T-cell (primary cell): ENCODE measurements around the gene CNPY4. TPM values are rescaled to one million over a fixed set of nuclear protein-coding genes. Genes with fewer than 3 reads are reported as not detected.

Experiments used
- ATAC-seq, 4 experiments: fragments of 200-7000 bp in 3 of 4; fragments of 150-1000 bp in 1 of 4; cut with Tn5 transposase; replicated peaks in 1 of 4; 1 replicate in 3 of 4; 2 replicates in 1 of 4; pipeline ENCODE4 v1.10.0; 2021; ENCODE audit warnings: moderate library complexity in 3 of 4, mild to moderate bottlenecking in 2 of 4, moderate number of reproducible peaks in 1 of 4
- CTCF ChIA-PET, 2 donors: fragments of 300-600 bp; sonication (Branson Sonifier 250); formaldehyde crosslinking; loops; one replicate each; lab custom pipeline; 2022; ENCODE audit warnings: antibody characterized with exemption in 2 of 2; lab: Charles Lee
- POLR2A ChIA-PET, 2 donors: fragments of 300-600 bp; sonication (Branson Sonifier 250); formaldehyde crosslinking; loops; one replicate each; lab custom pipeline; 2022; ENCODE audit warnings: antibody characterized with exemption in 2 of 2; lab: Charles Lee
- DNase-seq, 35 experiments: peaks; one replicate each; pipeline versions ENCODE4 v3.0.0 to v3.0.0-alpha.2; 2013 to 2023
- H3K27ac ChIP-seq: one replicate; pipeline ENCODE4 v1.5.1; 2013; ENCODE audit warnings: low read length
- H3K27me3 ChIP-seq, 2 experiments: replicated peaks in 1 of 2; 1 replicate in 1 of 2; 2 replicates in 1 of 2; pipeline versions ENCODE4 v1.6.1 to v1.7.0; 2013; ENCODE audit warnings: low read length in 1 of 2, mixed read lengths in 1 of 2; ENCODE audit not compliant: control insufficient read depth in 2 of 2, insufficient read depth in 2 of 2; ENCODE audit errors: extremely low read depth in 1 of 2
- H3K36me3 ChIP-seq, 2 donors: 1 replicate in 1 of 2; 2 replicates in 1 of 2; pipeline versions ENCODE4 v1.6.1 to v1.7.0; 2013; ENCODE audit warnings: low read length in 1 of 2; ENCODE audit not compliant: control insufficient read depth in 2 of 2, insufficient read depth in 1 of 2; ENCODE audit errors: extremely low read depth in 1 of 2
- H3K4me1 ChIP-seq, 2 experiments: 1 replicate in 1 of 2; 2 replicates in 1 of 2; pipeline versions ENCODE4 v1.6.1 to v1.7.0; 2013; ENCODE audit warnings: low read length in 2 of 2, mixed read lengths in 1 of 2; ENCODE audit not compliant: insufficient read depth in 2 of 2, control insufficient read depth in 1 of 2; ENCODE audit errors: extremely low read depth in 1 of 2
- H3K4me3 ChIP-seq, 2 donors: 1 replicate in 1 of 2; 2 replicates in 1 of 2; pipeline versions ENCODE4 v1.5.1 to v1.7.0; 2013; ENCODE audit warnings: mild to moderate bottlenecking in 2 of 2, low read length in 1 of 2, moderate library complexity in 1 of 2; ENCODE audit not compliant: control insufficient read depth in 1 of 2; ENCODE audit errors: extremely low read depth in 1 of 2
- H3K9me3 ChIP-seq: 2 replicates; pipeline ENCODE4 v1.7.0; 2013
- H3K27ac Mint-ChIP-seq, 2 donors: one replicate each; pipeline ENCODE4 v1.8.0; 2020 to 2021; ENCODE audit warnings: mild to moderate bottlenecking in 2 of 2, mixed read lengths in 2 of 2
- H3K27me3 Mint-ChIP-seq, 2 donors: one replicate each; pipeline ENCODE4 v1.8.0; 2021 to 2022; ENCODE audit warnings: mixed read lengths in 2 of 2
- H3K36me3 Mint-ChIP-seq: one replicate; pipeline ENCODE4 v1.8.0; 2021; ENCODE audit warnings: mixed read lengths
- H3K4me1 Mint-ChIP-seq, 3 donors: one replicate each; pipeline ENCODE4 v1.8.0; 2020 to 2022; ENCODE audit warnings: mixed read lengths in 3 of 3, mild to moderate bottlenecking in 1 of 3
- H3K4me3 Mint-ChIP-seq, 3 donors: one replicate each; pipeline ENCODE4 v1.8.0; 2020 to 2022; ENCODE audit warnings: mild to moderate bottlenecking in 3 of 3, mixed read lengths in 3 of 3, moderate library complexity in 3 of 3
- H3K9me3 Mint-ChIP-seq, 3 donors: one replicate each; pipeline ENCODE4 v1.8.0; 2020 to 2022; ENCODE audit warnings: mixed read lengths in 3 of 3
- WGBS: methylation state at CpG from one replicate; pipeline ENCODE4 v1.1.5; 2013; ENCODE audit warnings: missing lambda C conversion rate; ENCODE audit not compliant: insufficient coverage; 5-methylcytosine and 5-hydroxymethylcytosine counted together
- total RNA-seq, 35 experiments: library from RNA in 6 of 35; stranded (reverse) in 6 of 35; fragments of 120-200 nt in 1 of 35; gene quantifications; one replicate each; pipeline versions ENCODE4 v1.2.1 to v1.2.4 and lab custom pipeline; 2013 to 2026

Gene CNPY4
- total RNA-seq, 5 donors from 2014 or later (not counting 1 experiment from before 2014, with no cell fraction given), result 23.9 to 90.0 (median 79.6) TPM

- Histone ChIP-seq H3K9me3 (no peaks in the 10 kb centered on the region), H3K36me3 (peaks cover 0 to 13% of the 10 kb centered on the region in 2 donors), H3K4me3 (peak overlapping the region; percentile 92 to 98), H3K27ac (peak overlapping the region; percentile 98), H3K27me3 (no peaks in the 10 kb centered on the region), H3K4me1 (peaks cover 9 to 38% of the 10 kb centered on the region in 2 experiments)
- Mint-ChIP-seq H3K4me1 (peaks cover 35 to 46% (median 38%) of the 10 kb centered on the region in 3 donors), H3K27me3 (no peaks in the 10 kb centered on the region), H3K36me3 (peaks cover 12% of the 10 kb centered on the region), H3K9me3 (no peaks in the 10 kb centered on the region), H3K4me3 (peak overlapping the region; percentile 86 to 98 (median 96)), H3K27ac (peak overlapping the region; percentile 99)
- 8% methylated on average over 9 of the region's 19 CpGs for WGBS
- ATAC-seq (peak; percentile 69 to 72 (median 70)), DNase-seq (peak; percentile 53 to 81 (median 66))
- ChIA-PET CTCF (interaction anchor here (0.6 to 1.8 kb wide), 10 partner anchors 9 to 1074 kb away, joined by 3 to 9 read pairs (median 3); partner anchors contain the start of genes AP4M1 (in 1 of the 2), MCM7 (in 1 of the 2) and TRIM4 (in 1 of the 2)), POLR2A (interaction anchor here (0.6 to 1.2 kb wide), 4 partner anchors 19 to 81 kb away, joined by 3 to 4 read pairs (median 4); partner anchors contain the start of genes AP4M1 (in 1 of the 2) and MCM7 (in 1 of the 2))
These were observed 717 bp downstream of the CNPY4 start for GRCh38 chr7:100119970-100120732.

GRCh38 chr7:100120733-100121036 is 1.3 kb downstream of the CNPY4 start:
- ATAC-seq (no peak), DNase-seq (no peak)
- peak overlapping the region; percentile 99 for H3K27ac Mint-ChIP-seq
- H3K27me3 Mint-ChIP-seq, result no peaks in the 10 kb centered on the region
- Histone ChIP-seq H3K4me3 (peak overlapping the region in 1 of 2 donors; percentile 92), H3K36me3 (peaks cover 0 to 13% of the 10 kb centered on the region in 2 donors), H3K27ac (peak overlapping the region; percentile 98), H3K4me1 (peaks cover 9 to 43% of the 10 kb centered on the region in 2 experiments), H3K9me3 (no peaks in the 10 kb centered on the region), H3K27me3 (no peaks in the 10 kb centered on the region)
- POLR2A ChIA-PET, result interaction anchor here (0.6 to 1.2 kb wide), 5 partner anchors 20 to 491 kb away, joined by 3 to 9 read pairs (median 4); partner anchors contain the start of genes AP4M1 (in 1 of the 2) and MCM7 (in 1 of the 2)
- no peaks in the 10 kb centered on the region for H3K9me3 Mint-ChIP-seq
- H3K4me3 Mint-ChIP-seq, result peak overlapping the region; percentile 86 to 98 (median 96)
- H3K36me3 Mint-ChIP-seq, result peaks cover 12% of the 10 kb centered on the region
- CTCF ChIA-PET, result interaction anchor here (0.6 to 1.8 kb wide), 7 partner anchors 9 to 201 kb away, joined by 3 to 9 read pairs (median 3); partner anchors contain the start of genes AP4M1 (in 1 of the 2), MCM7 (in 1 of the 2) and TRIM4 (in 1 of the 2)
- H3K4me1 Mint-ChIP-seq, result peaks cover 40 to 51% (median 42%) of the 10 kb centered on the region in 3 donors
- 20% methylated on average over 1 of the region's 1 CpG for WGBS

- no peak overlapping the region for H3K27ac ChIP-seq
- ATAC-seq, result no peak
- Mint-ChIP-seq H3K27ac (peak overlapping the region in 1 of 2 donors; percentile 46), H3K4me1 (peaks cover 50 to 53% (median 52%) of the 10 kb centered on the region in 3 donors), H3K4me3 (no peak overlapping the region), H3K27me3 (no peaks in the 10 kb centered on the region), H3K9me3 (no peaks in the 10 kb centered on the region), H3K36me3 (peaks cover 12% of the 10 kb centered on the region)
- no peak overlapping the region for H3K4me3 ChIP-seq
- ChIA-PET CTCF (interaction anchor here (0.6 to 0.7 kb wide), 3 partner anchors 19 to 361 kb away, joined by 4 to 5 read pairs (median 4); no protein-coding TSS in a partner anchor), POLR2A (interaction anchor here in 1 of 2 donors (0.6 kb wide), 1 partner anchor 41 kb away, joined by 3 read pairs; no protein-coding TSS in a partner anchor)
- H3K9me3 ChIP-seq, result no peaks in the 10 kb centered on the region
- 98% methylated on average over 7 of the region's 13 CpGs for WGBS
- DNase-seq, result no peak
- peaks cover 9 to 52% of the 10 kb centered on the region in 2 experiments for H3K4me1 ChIP-seq
- H3K36me3 ChIP-seq, result peaks cover 0 to 13% of the 10 kb centered on the region in 2 donors
- no peaks in the 10 kb centered on the region for H3K27me3 ChIP-seq
These were observed 2.6 kb downstream of the CNPY4 start for GRCh38 chr7:100122067-100122466.

GRCh38 chr7:100122568-100122967 is 3.1 kb downstream of the CNPY4 start:
- peaks cover 12% of the 10 kb centered on the region for H3K36me3 Mint-ChIP-seq
- no peak for ATAC-seq
- peaks cover 50 to 53% (median 52%) of the 10 kb centered on the region in 3 donors for H3K4me1 Mint-ChIP-seq
- no peaks in the 10 kb centered on the region for H3K27me3 Mint-ChIP-seq
- WGBS, result 100% methylated on average over 1 of the region's 1 CpG
- peak overlapping the region in 1 of 2 donors; percentile 28 for H3K27ac Mint-ChIP-seq
- no peak overlapping the region for H3K4me3 ChIP-seq
- H3K9me3 ChIP-seq, result no peaks in the 10 kb centered on the region
- CTCF ChIA-PET, result interaction anchor here (0.5 to 0.6 kb wide), 3 partner anchors 12 to 360 kb away, joined by 4 to 5 read pairs (median 4); no protein-coding TSS in a partner anchor
- H3K4me1 ChIP-seq, result peaks cover 9 to 52% of the 10 kb centered on the region in 2 experiments
- H3K27ac ChIP-seq, result no peak overlapping the region
- no peaks in the 10 kb centered on the region for H3K27me3 ChIP-seq
- no peak overlapping the region for H3K4me3 Mint-ChIP-seq
- H3K36me3 ChIP-seq, result peaks cover 0 to 13% of the 10 kb centered on the region in 2 donors
- no peak for DNase-seq
- H3K9me3 Mint-ChIP-seq, result no peaks in the 10 kb centered on the region
- POLR2A ChIA-PET, result interaction anchor here in 1 of 2 donors (0.6 kb wide), 1 partner anchor 42 kb away, joined by 3 read pairs; no protein-coding TSS in a partner anchor

- H3K9me3 Mint-ChIP-seq, result no peaks in the 10 kb centered on the region
- no peak for DNase-seq
- no peak for ATAC-seq
- no peaks in the 10 kb centered on the region for H3K27me3 Mint-ChIP-seq
- Histone ChIP-seq H3K9me3 (no peaks in the 10 kb centered on the region), H3K4me1 (peaks cover 7 to 53% of the 10 kb centered on the region in 2 experiments), H3K27ac (no peak overlapping the region), H3K4me3 (no peak overlapping the region), H3K36me3 (peaks cover 0 to 13% of the 10 kb centered on the region in 2 donors), H3K27me3 (no peaks in the 10 kb centered on the region)
- 100% methylated on average over 1 of the region's 4 CpGs for WGBS
- peak overlapping the region; percentile 98 to 100 (median 100) for H3K4me3 Mint-ChIP-seq
- H3K4me1 Mint-ChIP-seq, result peaks cover 45 to 49% (median 47%) of the 10 kb centered on the region in 3 donors
- H3K36me3 Mint-ChIP-seq, result peaks cover 12% of the 10 kb centered on the region
- POLR2A ChIA-PET, result interaction anchor here (0.5 to 0.8 kb wide), 5 partner anchors 24 to 661 kb away, joined by 3 to 6 read pairs (median 3); partner anchors contain the start of gene MCM7 (in 1 of the 2)
- peak overlapping the region; percentile 74 to 100 for H3K27ac Mint-ChIP-seq
- CTCF ChIA-PET, result interaction anchor here (0.5 to 0.6 kb wide), 6 partner anchors 11 to 580 kb away, joined by 3 to 7 read pairs (median 4); no protein-coding TSS in a partner anchor
These were observed 5.1 kb downstream of the CNPY4 start for GRCh38 chr7:100124301-100125230.
